Spinal cord (tissue), 10 donors: ENCODE results near the gene HCAR1. TPM values are rescaled to one million over a fixed set of nuclear protein-coding genes. Genes with fewer than 3 reads are reported as not detected.
"Not testable (repeated sequence)": the region's sequence is repeated elsewhere in the genome, so short reads cannot be mapped to it uniquely, and the experiment has no call there.

Experiments
- DNase-seq, 6 donors: peaks; one replicate each; pipeline versions ENCODE4 v3.0.0 to v3.0.0-alpha.2; 2013 to 2015; ENCODE audit warnings: low spot score in 6 of 6, low read depth in 4 of 6
- H3K27ac ChIP-seq: one replicate; pipeline ENCODE4 v1.5.1; 2013; ENCODE audit warnings: low read depth, low read length, control low read depth
- H3K27me3 ChIP-seq: one replicate; pipeline ENCODE4 v1.6.1; 2013; ENCODE audit warnings: low read length; ENCODE audit not compliant: control insufficient read depth, insufficient read depth
- H3K36me3 ChIP-seq: one replicate; pipeline ENCODE4 v1.6.1; 2013; ENCODE audit warnings: low read length; ENCODE audit not compliant: control insufficient read depth, insufficient read depth
- H3K4me1 ChIP-seq: one replicate; pipeline ENCODE4 v1.6.1; 2013; ENCODE audit warnings: low read length; ENCODE audit not compliant: control insufficient read depth, insufficient read depth
- H3K4me3 ChIP-seq: one replicate; pipeline ENCODE4 v1.5.1; 2013; ENCODE audit warnings: low read depth, low read length, control low read depth
- H3K9me3 ChIP-seq: one replicate; pipeline ENCODE4 v1.6.1; 2013; ENCODE audit warnings: low read length; ENCODE audit not compliant: control insufficient read depth, insufficient read depth
- WGBS: methylation state at CpG from one replicate; pipeline ENCODE4 v1.1.5; 2013; ENCODE audit warnings: missing lambda C conversion rate; ENCODE audit not compliant: insufficient coverage; 5-methylcytosine and 5-hydroxymethylcytosine counted together
- polyA plus RNA-seq, 2 donors: library from polyadenylated mRNA; unstranded; fragments of 120-200 nt; gene quantifications; one replicate each; pipeline ENCODE4 v1.2.1, GENCODE V29; 2013; ENCODE audit not compliant: insufficient read length in 2 of 2
- small RNA-seq: library from RNA; depleted of rRNA; stranded (forward); fragments of <200 nt; gene quantifications from one replicate; pipeline ENCODE3, GENCODE V24; 2014; ENCODE audit warnings: low replicate concordance
- total RNA-seq, 2 donors: library from RNA; depleted of rRNA in 1 of 2; stranded (reverse); fragments of 120-200 nt in 1 of 2; fragments of >200 nt in 1 of 2; gene quantifications; one replicate each; pipeline versions ENCODE4 v1.2.3 to v1.2.4, GENCODE V29; 2013 to 2014
- donor health status: healthy.

Gene HCAR1
- total and polyA plus RNA-seq, 4 donors: 0.84 to 8.0 (median 1.9) TPM

DNA sequence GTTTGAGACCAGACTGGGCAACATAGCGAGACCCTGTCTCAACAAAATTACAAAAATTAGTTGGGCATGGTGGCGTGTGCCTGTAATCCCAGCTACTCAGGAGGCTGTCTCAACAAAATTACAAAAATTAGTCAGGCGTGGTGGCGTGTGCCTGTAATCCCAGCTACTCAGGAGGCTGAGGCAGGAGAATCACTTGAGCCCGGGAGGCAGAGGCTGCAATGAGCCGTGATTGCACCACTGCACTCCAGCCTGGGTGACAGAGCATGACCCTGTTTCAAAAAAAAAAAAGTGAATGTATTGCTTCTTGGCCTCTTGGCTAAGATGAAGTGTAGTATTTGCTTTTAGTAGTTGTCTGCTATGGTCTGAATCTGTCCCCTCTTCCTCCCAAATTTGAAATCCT is 49.7 kb downstream of the HCAR1 start:
- not testable (repeated sequence) for DNase-seq, H3K9me3 ChIP-seq, H3K27me3 ChIP-seq, H3K27ac ChIP-seq, H3K4me1 ChIP-seq, H3K4me3 ChIP-seq, H3K36me3 ChIP-seq
- 100% methylated on average over 4 of the region's 6 CpGs for WGBS

DNA sequence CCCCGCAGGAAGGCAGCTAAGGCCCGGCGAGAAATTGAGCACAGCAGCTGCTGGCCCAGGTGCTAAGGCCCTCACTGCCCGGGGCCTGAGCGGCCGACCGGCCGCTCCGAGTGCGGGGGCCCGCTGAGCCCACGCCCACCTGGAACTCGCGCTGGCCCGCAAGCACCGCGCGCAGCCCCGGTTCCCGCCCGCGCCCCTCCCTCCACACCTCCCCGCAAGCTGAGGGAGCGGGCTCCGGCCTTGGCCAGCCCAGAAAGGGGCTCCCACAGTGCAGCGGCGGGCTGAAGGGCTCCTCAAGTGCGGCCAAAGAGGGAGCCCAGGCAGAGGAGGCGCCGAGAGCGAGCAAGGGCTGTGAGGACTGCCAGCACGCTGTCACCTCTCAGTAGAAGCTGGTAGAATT is 53.9 kb downstream of the HCAR1 start:
- H3K36me3 ChIP-seq, H3K4me1 ChIP-seq, DNase-seq, H3K27me3 ChIP-seq, H3K9me3 ChIP-seq, H3K27ac ChIP-seq, H3K4me3 ChIP-seq: not testable (repeated sequence)
- 96% methylated on average over 30 of the region's 32 CpGs for WGBS

Small RNA genes within 50 kb of the gene (small RNA-seq; reads per million reads assigned to genes)
- gene AC026333.2: not detected
- not detected for gene RF00019

Other genes starting within 250 kb of the HCAR1 start
- gene ZCCHC8, start 229.9 kb downstream of the HCAR1 start, total RNA-seq: 10 to 100 TPM; 25.7 to 30.2 TPM
- gene ZCCHC8, start 229.9 kb downstream of the HCAR1 start, polyA plus RNA-seq: 10 to 100 TPM; 32.3 to 40.3 TPM
- gene RSRC2, start 203.9 kb downstream of the HCAR1 start, total RNA-seq: 10 to 100 TPM; 75.4 to 98.2 TPM
- 100 to 1,000 TPM; 148 to 159 TPM for gene RSRC2, start 203.9 kb downstream of the HCAR1 start, polyA plus RNA-seq
- gene KNTC1, start 203.6 kb downstream of the HCAR1 start, total RNA-seq: 10 to 100 TPM; 27.2 to 27.9 TPM
- 10 to 100 TPM; 15.0 to 23.8 TPM for gene KNTC1, start 203.6 kb downstream of the HCAR1 start, polyA plus RNA-seq
- 1 to 10 TPM in 1 of 2 donors, under 1 TPM in 1; 0.44 to 1.1 TPM for gene HCAR2, start 27.5 kb downstream of the HCAR1 start, total RNA-seq
- under 1 TPM; 0.25 to 0.26 TPM for gene HCAR2, start 27.5 kb downstream of the HCAR1 start, polyA plus RNA-seq
- 1 to 10 TPM in 1 of 2 donors, under 1 TPM in 1; 0.44 to 1.3 TPM for gene HCAR3, start 14.0 kb downstream of the HCAR1 start, total RNA-seq
- gene HCAR3, start 14.0 kb downstream of the HCAR1 start, polyA plus RNA-seq: not detected
- 10 to 100 TPM; 44.2 to 50.2 TPM for gene DENR, start 22.0 kb upstream of the HCAR1 start, total RNA-seq
- gene DENR, start 22.0 kb upstream of the HCAR1 start, polyA plus RNA-seq: 10 to 100 TPM; 68.2 to 72.5 TPM
- 1 to 10 TPM; 2.0 to 3.1 TPM for gene CCDC62, start 43.7 kb upstream of the HCAR1 start, total RNA-seq
- gene CCDC62, start 43.7 kb upstream of the HCAR1 start, polyA plus RNA-seq: 1 to 10 TPM in 1 of 2 donors, under 1 TPM in 1; 0.98 to 1.3 TPM
- gene HIP1R, start 104.6 kb upstream of the HCAR1 start, total RNA-seq: 10 to 100 TPM; 37.5 to 43.0 TPM
- 10 to 100 TPM; 56.6 to 71.4 TPM for gene HIP1R, start 104.6 kb upstream of the HCAR1 start, polyA plus RNA-seq
- gene VPS37B, start 165.3 kb upstream of the HCAR1 start, total RNA-seq: 10 to 100 TPM; 13.7 to 23.4 TPM
- 10 to 100 TPM; 40.6 to 43.2 TPM for gene VPS37B, start 165.3 kb upstream of the HCAR1 start, polyA plus RNA-seq
- gene ABCB9, start 235.6 kb upstream of the HCAR1 start, total RNA-seq: 10 to 100 TPM; 12.5 to 15.7 TPM
- gene ABCB9, start 235.6 kb upstream of the HCAR1 start, polyA plus RNA-seq: 10 to 100 TPM; 16.4 to 24.4 TPM
- 1 to 10 TPM; 6.5 to 7.8 TPM for gene OGFOD2, start 244.4 kb upstream of the HCAR1 start, total RNA-seq
- gene OGFOD2, start 244.4 kb upstream of the HCAR1 start, polyA plus RNA-seq: 10 to 100 TPM; 13.3 to 19.1 TPM
- gene ARL6IP4, start 249.8 kb upstream of the HCAR1 start, total RNA-seq: 100 to 1,000 TPM in 1 of 2 donors, 10 to 100 TPM in 1; 44.3 to 207 TPM
- gene ARL6IP4, start 249.8 kb upstream of the HCAR1 start, polyA plus RNA-seq: 100 to 1,000 TPM; 125 to 149 TPM